Stimulated activated CD4-positive, alpha-beta T cell treated with anti-CD3 and anti-CD28 coated beads, Interleukin-1b, Interleukin-23, amount 100 ng/mL, for 4 hours (primary cell): ENCODE results near the gene PLXNB1.
A peak's percentile ranks its signal among the peaks of the same experiment; 100 is the strongest.
"Not testable (repeated sequence)": the region's sequence is repeated elsewhere in the genome, so short reads cannot be mapped to it uniquely, and the experiment has no call there.

ENCODE experiments used
- DNase-seq, 2 donors: peaks; one replicate each; pipeline ENCODE4 v3.0.0-alpha.2; 2020; ENCODE audit warnings: low read depth in 2 of 2

Gene PLXNB1

GRCh38 chr3:48429960-48430707, at the start of gene PLXNB1:
Gene PLXNB1 (minus strand): TSS chr3:48430086. CDS start chr3:48424611, 5,475 bp downstream.
- no peak for DNase-seq

GRCh38 chr3:48478626-48479555, 49.0 kb upstream of the PLXNB1 start:
- peak in 1 of 2 donors; percentile 25 for DNase-seq

GRCh38 chr3:48477959-48478520, 48.2 kb upstream of the PLXNB1 start:
- no peak for DNase-seq

- DNase-seq = no peak
Measured at GRCh38 chr3:48476426-48477053, 46.7 kb upstream of the PLXNB1 start.

- no peak for DNase-seq
Measured at GRCh38 chr3:48475188-48475587, 45.3 kb upstream of the PLXNB1 start.

GRCh38 chr3:48474619-48475018, 44.7 kb upstream of the PLXNB1 start:
- no peak for DNase-seq

GRCh38 chr3:48474031-48474430, 44.1 kb upstream of the PLXNB1 start:
- DNase-seq = not testable (repeated sequence)

- DNase-seq = no peak
Measured at GRCh38 chr3:48473617-48473952, 43.7 kb upstream of the PLXNB1 start.

- DNase-seq = peak; percentile 88 to 91
Measured at GRCh38 chr3:48472923-48473616, 43.2 kb upstream of the PLXNB1 start.

- DNase-seq = no peak
Measured at GRCh38 chr3:48472673-48472922, 42.7 kb upstream of the PLXNB1 start.

- no peak for DNase-seq
Measured at GRCh38 chr3:48470286-48470685, 40.4 kb upstream of the PLXNB1 start.

GRCh38 chr3:48469046-48469915, 39.4 kb upstream of the PLXNB1 start:
- no peak for DNase-seq

- no peak for DNase-seq
Measured at GRCh38 chr3:48468329-48468731, 38.4 kb upstream of the PLXNB1 start.

GRCh38 chr3:48467473-48468267, 37.8 kb upstream of the PLXNB1 start:
- no peak for DNase-seq

GRCh38 chr3:48467110-48467454, 37.2 kb upstream of the PLXNB1 start:
- DNase-seq = no peak

GRCh38 chr3:48466386-48467109, 36.7 kb upstream of the PLXNB1 start:
- no peak for DNase-seq

- peak; percentile 69 to 73 for DNase-seq
Measured at GRCh38 chr3:48465531-48466378, 35.9 kb upstream of the PLXNB1 start.

GRCh38 chr3:48465237-48465530, 35.3 kb upstream of the PLXNB1 start:
- DNase-seq = no peak
